Measurements from ENCODE around the gene AQP10. TPM values are rescaled to one million over a fixed set of nuclear protein-coding genes. Genes with fewer than 3 reads are reported as not detected.

AQP10 gene
- total and polyA plus RNA-seq, 9 of the 15 experiments (the other 6 are each of a cell fraction or from before 2014, with no cell fraction given): 0.37 to 9.7 (median 1.9) TPM

- TF ChIP-seq MYBL2 (IDR thresholded peaks at IDR 0.05; ENCODE audit: low read depth): peak; percentile 19; the same call in 1 of the 2 replicates
- TF ChIP-seq MYBL2 (CRISPR knock-in tag; IDR thresholded peaks at IDR 0.05; ENCODE audit: borderline replicate concordance): no peak
- no peak for TF ChIP-seq ZNF134 (CRISPR knock-in tag; conservative IDR thresholded peaks at IDR 0.05)
- no peak for TF ChIP-seq BDP1 (IDR thresholded peaks at IDR 0.05; ENCODE audit: insufficient read depth, insufficient read length)
- no peak for TF ChIP-seq TAF15 (IDR thresholded peaks at IDR 0.05; ENCODE audit: low read depth, low read length)
- no peak for TF ChIP-seq KDM4B (IDR thresholded peaks at IDR 0.05; ENCODE audit: borderline replicate concordance in 2 of 2, low read depth in 1 of 2)
- TF ChIP-seq TRIM24 (IDR thresholded peaks at IDR 0.05): peak; percentile 37 to 61; a peak in 3 of 4 replicates
- no peak for TF ChIP-seq ZNF57 (CRISPR knock-in tag; IDR thresholded peaks at IDR 0.05)
- TF ChIP-seq CBFA2T3 (IDR thresholded peaks at IDR 0.05): peak; percentile 64
- no peak for TF ChIP-seq AFF4 (CRISPR knock-in tag; IDR thresholded peaks at IDR 0.05)
- no peak for TF ChIP-seq THRA (IDR thresholded peaks at IDR 0.05)
- TF ChIP-seq TRIM25 (IDR thresholded peaks at IDR 0.05; ENCODE audit: borderline replicate concordance): no peak
- TF ChIP-seq TCF3 (CRISPR knock-in tag; IDR thresholded peaks at IDR 0.05): peak; percentile 56
- peak; percentile 34 for TF ChIP-seq TAL1 (IDR thresholded peaks at IDR 0.05)
- 0 out of 2 replicates have a peak, but pooled peaks have one; percentile 15 for TF ChIP-seq NCOR1 (IDR thresholded peaks at IDR 0.05)
- TF ChIP-seq ZNF609 (CRISPR knock-in tag; IDR thresholded peaks at IDR 0.05; ENCODE audit: borderline replicate concordance): no peak
- TF ChIP-seq MEF2A (IDR thresholded peaks at IDR 0.05; ENCODE audit: control insufficient read depth, low read depth, low read length): no peak
- peak; percentile 56 for TF ChIP-seq ARID1B (IDR thresholded peaks at IDR 0.05)
- no peak for TF ChIP-seq KDM2B (CRISPR knock-in tag; IDR thresholded peaks at IDR 0.05)
These were observed 50.5 kb downstream of the AQP10 start (continued) for GRCh38 chr1:154371436-154371835.
